Stimulated activated CD4-positive, alpha-beta T cell treated with anti-CD3 and anti-CD28 coated beads, Interleukin-4, amount 100 ng/mL, for 24 hours (primary cell): Measurements from ENCODE around the gene TBC1D16.

Source experiments
- DNase-seq: peaks from one replicate; pipeline ENCODE4 v3.0.0-alpha.2; 2020

The TBC1D16 gene

GRCh38 chr17:79948945-79949655 lies 86.6 kb downstream of the TBC1D16 start:
- no peak for DNase-seq

- DNase-seq, result no peak
Measured at GRCh38 chr17:79948406-79948944, 87.2 kb downstream of the TBC1D16 start.

- DNase-seq, result no peak
Measured at GRCh38 chr17:79947351-79948031, 88.2 kb downstream of the TBC1D16 start.

GRCh38 chr17:79946352-79947231 lies 89.1 kb downstream of the TBC1D16 start:
- DNase-seq, result no peak

GRCh38 chr17:79945591-79946255 lies 89.9 kb downstream of the TBC1D16 start:
- DNase-seq, result no peak

GRCh38 chr17:79944821-79945391 lies 90.8 kb downstream of the TBC1D16 start:
- DNase-seq, result no peak

GRCh38 chr17:79944251-79944812 lies 91.3 kb downstream of the TBC1D16 start:
- DNase-seq, result no peak

- no peak for DNase-seq
Measured at GRCh38 chr17:79943347-79944241, 92.1 kb downstream of the TBC1D16 start.

- no peak for DNase-seq
Measured at GRCh38 chr17:79942591-79943346, 92.9 kb downstream of the TBC1D16 start.

GRCh38 chr17:79942011-79942405 lies 93.7 kb downstream of the TBC1D16 start:
- no peak for DNase-seq

- no peak for DNase-seq
Measured at GRCh38 chr17:79941088-79942010, 94.3 kb downstream of the TBC1D16 start.

GRCh38 chr17:79940459-79941087 lies 95.1 kb downstream of the TBC1D16 start:
- no peak for DNase-seq

GRCh38 chr17:79939755-79940458 lies 95.8 kb downstream of the TBC1D16 start:
- no peak for DNase-seq

GRCh38 chr17:79939094-79939435 lies 96.6 kb downstream of the TBC1D16 start:
- no peak for DNase-seq

GRCh38 chr17:79938336-79939093 lies 97.2 kb downstream of the TBC1D16 start:
- DNase-seq, result no peak

- DNase-seq, result no peak
Measured at GRCh38 chr17:79937391-79938335, 98.0 kb downstream of the TBC1D16 start.
